OCI-LY7 (cell line): ENCODE results near the gene BMAL2. TPM values are rescaled to one million over a fixed set of nuclear protein-coding genes. Genes with fewer than 3 reads are reported as not detected.

Experiments
- BruUV-seq: library from RNA; stranded (reverse); fragments of 400-500 nt; replicated peaks from 2 replicates; lab custom pipeline; 2021; lab: Mats Ljungman, UMichigan
- CTCF ChIA-PET: fragments of 300-600 bp; sonication (Branson Sonifier 250); formaldehyde crosslinking; loops from one replicate; lab custom pipeline; 2022; ENCODE audit warnings: antibody characterized with exemption; ENCODE audit not compliant: unreplicated experiment; lab: Charles Lee
- POLR2A ChIA-PET: fragments of 300-600 bp; sonication (Branson Sonifier 250); formaldehyde crosslinking; loops from one replicate; lab custom pipeline; 2022; ENCODE audit warnings: antibody characterized with exemption; lab: Charles Lee
- DNase-seq: peaks from one replicate; pipeline ENCODE4 v3.0.0-alpha.2; 2015; ENCODE audit warnings: low spot score
- H2AFZ ChIP-seq: fragments of 200-600 bp; sonication (generic), shearing (Covaris generic); 2 replicates; pipeline ENCODE4 v1.6.1; 2014; ENCODE audit warnings: mild to moderate bottlenecking, antibody characterized with exemption, low read length, moderate library complexity
- H3K27ac ChIP-seq: fragments of 200-600 bp; sonication (generic); 2 replicates; pipeline ENCODE4 v1.5.1; 2014; ENCODE audit warnings: mixed run types, low read depth, mild to moderate bottlenecking, moderate library complexity, low read length, inconsistent platforms; ENCODE audit not compliant: poor library complexity, severe bottlenecking
- H3K36me3 ChIP-seq: fragments of 200-600 bp; sonication (generic); 2 replicates; pipeline ENCODE4 v1.6.1; 2014; ENCODE audit warnings: mild to moderate bottlenecking, antibody characterized with exemption, low read length, moderate library complexity, mixed read lengths; ENCODE audit not compliant: insufficient read depth
- H3K4me1 ChIP-seq: fragments of 200-600 bp; sonication (generic); 2 replicates; pipeline ENCODE4 v1.5.1; 2014; ENCODE audit warnings: mild to moderate bottlenecking, low read length; ENCODE audit not compliant: insufficient read depth, poor library complexity, severe bottlenecking
- H3K4me2 ChIP-seq: fragments of 200-600 bp; sonication (generic); 2 replicates; pipeline ENCODE4 v1.6.1; 2014; ENCODE audit warnings: mild to moderate bottlenecking, low read length
- H3K4me3 ChIP-seq: fragments of 200-600 bp; sonication (generic); 2 replicates; pipeline ENCODE4 v1.5.1; 2014; ENCODE audit warnings: mild to moderate bottlenecking, low read depth, low read length; ENCODE audit not compliant: poor library complexity, severe bottlenecking
- H3K79me2 ChIP-seq: fragments of 200-600 bp; sonication (generic); 2 replicates; pipeline ENCODE4 v1.6.1; 2016; ENCODE audit warnings: low read depth, mild to moderate bottlenecking, low read length, moderate library complexity, mixed read lengths; ENCODE audit not compliant: insufficient read depth
- H3K9me2 ChIP-seq: fragments of 200-600 bp; sonication (generic); 2 replicates; pipeline ENCODE4 v1.6.1; 2016; ENCODE audit warnings: mild to moderate bottlenecking, low read length, mixed read lengths; ENCODE audit not compliant: insufficient read depth
- H3K9me3 ChIP-seq: fragments of 200-600 bp; sonication (generic); 2 replicates; pipeline ENCODE4 v1.6.1; 2014; ENCODE audit warnings: mild to moderate bottlenecking, mixed run types, low read length, mixed read lengths
- H4K20me1 ChIP-seq: fragments of 200-600 bp; sonication (generic); 2 replicates; pipeline ENCODE4 v1.6.1; 2014; ENCODE audit warnings: mild to moderate bottlenecking, antibody characterized with exemption, low read length, moderate library complexity, mixed read lengths; ENCODE audit not compliant: insufficient read depth
- CTCF ChIP-seq: fragments of 200-600 bp; sonication (generic); conservative IDR thresholded peaks from 2 replicates; pipeline ENCODE4 v1.5.1; 2014; ENCODE audit warnings: mild to moderate bottlenecking, antibody characterized with exemption, low read length, moderate library complexity, mixed read lengths
- EZH2phosphoT487 ChIP-seq: fragments of 200-600 bp; sonication (generic); IDR thresholded peaks from 2 replicates; pipeline ENCODE4 v1.6.1; 2018; ENCODE audit warnings: low read depth, borderline replicate concordance, mild to moderate bottlenecking, mixed run types, antibody characterized with exemption, low read length, moderate library complexity, mixed read lengths
- intact Hi-C: fragments of 100-400 bp; cut with micrococcal nuclease; formaldehyde crosslinking; loops from one replicate; pipeline ENCODE4 v1.10.0; 2022; ENCODE audit not compliant: unreplicated experiment
- total RNA-seq, 2 experiments: library from RNA; depleted of rRNA in 1 of 2; stranded (reverse); fragments of >200 nt in 1 of 2; shearing (Covaris generic) in 1 of 2; gene quantifications; 2 replicates each; pipeline ENCODE4 v1.2.3, GENCODE V29; 2014 to 2022

Gene BMAL2
- total RNA-seq, 2 experiments from 2014 or later, result 0.06 TPM; not detected in 1

- no peaks in the 10 kb centered on the region for H3K9me3 ChIP-seq
- no peak overlapping the region for H3K27ac ChIP-seq
- BruUV-seq, result no TSS peak
- intact Hi-C loops, result no loop called here
- no peak overlapping the region for H2AFZ ChIP-seq
- CTCF ChIA-PET, result no interaction called here
- DNase-seq, result no peak
- no peaks in the 10 kb centered on the region for H3K36me3 ChIP-seq
- no peaks in the 10 kb centered on the region for H3K9me2 ChIP-seq
- no peaks in the 10 kb centered on the region for H3K79me2 ChIP-seq
- POLR2A ChIA-PET, result interaction anchor here (0.6 kb wide), 2 partner anchors 12 to 1809 kb away, joined by 3 read pairs; no protein-coding TSS in a partner anchor
- no peaks in the 10 kb centered on the region for H3K4me1 ChIP-seq
- H4K20me1 ChIP-seq, result no peaks in the 10 kb centered on the region
- TF ChIP-seq CTCF (no peak), EZH2phosphoT487 (no peak)
- H3K4me3 ChIP-seq, result no peak overlapping the region
- H3K4me2 ChIP-seq, result no peak overlapping the region
Observed at GRCh38 chr12:27343255-27344000, 10.8 kb downstream of the BMAL2 start.

- H3K27ac ChIP-seq, result no peak overlapping the region
- no peaks in the 10 kb centered on the region for H3K9me3 ChIP-seq
- H3K36me3 ChIP-seq, result no peaks in the 10 kb centered on the region
- ChIA-PET POLR2A (no interaction called here), CTCF (no interaction called here)
- TF ChIP-seq EZH2phosphoT487 (no peak), CTCF (no peak)
- no peak overlapping the region for H3K4me2 ChIP-seq
- no peaks in the 10 kb centered on the region for H3K9me2 ChIP-seq
- no peak overlapping the region for H3K4me3 ChIP-seq
- H3K79me2 ChIP-seq, result no peaks in the 10 kb centered on the region
- no peaks in the 10 kb centered on the region for H3K4me1 ChIP-seq
- DNase-seq, result no peak
- BruUV-seq, result no TSS peak
- intact Hi-C loops, result no loop called here
- H2AFZ ChIP-seq, result no peak overlapping the region
- H4K20me1 ChIP-seq, result no peaks in the 10 kb centered on the region
Observed at GRCh38 chr12:27344246-27344645, 11.6 kb downstream of the BMAL2 start.

GRCh38 chr12:27344760-27345159 is 12.1 kb downstream of the BMAL2 start:
- intact Hi-C loops, result no loop called here
- Histone ChIP-seq H3K9me2 (no peaks in the 10 kb centered on the region), H3K36me3 (no peaks in the 10 kb centered on the region), H3K79me2 (no peaks in the 10 kb centered on the region), H3K9me3 (no peaks in the 10 kb centered on the region), H3K27ac (no peak overlapping the region), H3K4me1 (no peaks in the 10 kb centered on the region), H3K4me2 (no peak overlapping the region), H3K4me3 (no peak overlapping the region), H4K20me1 (no peaks in the 10 kb centered on the region), H2AFZ (no peak overlapping the region)
- BruUV-seq, result no TSS peak
- no peak for TF ChIP-seq CTCF
- no peak for TF ChIP-seq EZH2phosphoT487
- CTCF ChIA-PET, result no interaction called here
- DNase-seq, result no peak
- POLR2A ChIA-PET, result interaction anchor here (0.7 kb wide), 1 partner anchor 21 kb away, joined by 3 read pairs; no protein-coding TSS in a partner anchor
